ENCODE data around the gene GRK5.

The GRK5 gene

GRCh38 chr10:119245272-119245671 is 37.9 kb downstream of the GRK5 start:
- H3K9me3 ChIP-seq (ENCODE audit: control insufficient read depth in 1 of 2, low read length in 2 of 2) = no peaks in the 10 kb centered on the region
- H3K4me3 ChIP-seq (ENCODE audit: low read depth in 1 of 2, low read length in 2 of 2) = no peak overlapping the region
- peaks cover 5 to 8% of the 10 kb centered on the region in 2 donors for H3K4me1 ChIP-seq (ENCODE audit: control insufficient read depth in 1 of 2, insufficient read depth in 2 of 2, low read length in 2 of 2)
- H3K27me3 ChIP-seq (ENCODE audit: control insufficient read depth in 1 of 2, insufficient read depth in 2 of 2, low read length in 2 of 2) = no peaks in the 10 kb centered on the region
- no peaks in the 10 kb centered on the region for H3K36me3 ChIP-seq (ENCODE audit: control insufficient read depth in 1 of 2, insufficient read depth in 2 of 2, low read length in 2 of 2)
- H3K27ac ChIP-seq (ENCODE audit: low read depth, low read length) = no peak overlapping the region
- no peak overlapping the region for H3K9ac ChIP-seq (ENCODE audit: low read depth in 1 of 2, low read length in 2 of 2)

GRCh38 chr10:119246862-119247549 is 39.6 kb downstream of the GRK5 start:
- no peak overlapping the region for H3K9ac ChIP-seq (ENCODE audit: low read depth in 1 of 2, low read length in 2 of 2)
- peak overlapping the region; percentile 44 for H3K27ac ChIP-seq (ENCODE audit: low read depth, low read length)
- no peaks in the 10 kb centered on the region for H3K27me3 ChIP-seq (ENCODE audit: control insufficient read depth in 1 of 2, insufficient read depth in 2 of 2, low read length in 2 of 2)
- H3K4me1 ChIP-seq (ENCODE audit: control insufficient read depth in 1 of 2, insufficient read depth in 2 of 2, low read length in 2 of 2) = peaks cover 14 to 17% of the 10 kb centered on the region in 2 donors
- no peak overlapping the region for H3K4me3 ChIP-seq (ENCODE audit: low read depth in 1 of 2, low read length in 2 of 2)
- H3K36me3 ChIP-seq (ENCODE audit: control insufficient read depth in 1 of 2, insufficient read depth in 2 of 2, low read length in 2 of 2) = no peaks in the 10 kb centered on the region
- H3K9me3 ChIP-seq (ENCODE audit: control insufficient read depth in 1 of 2, low read length in 2 of 2) = no peaks in the 10 kb centered on the region

GRCh38 chr10:119247550-119247894 is 40.2 kb downstream of the GRK5 start:
- H3K36me3 ChIP-seq (ENCODE audit: control insufficient read depth in 1 of 2, insufficient read depth in 2 of 2, low read length in 2 of 2) = no peaks in the 10 kb centered on the region
- H3K4me1 ChIP-seq (ENCODE audit: control insufficient read depth in 1 of 2, insufficient read depth in 2 of 2, low read length in 2 of 2) = peaks cover 19 to 22% of the 10 kb centered on the region in 2 donors
- no peak overlapping the region for H3K9ac ChIP-seq (ENCODE audit: low read depth in 1 of 2, low read length in 2 of 2)
- no peaks in the 10 kb centered on the region for H3K27me3 ChIP-seq (ENCODE audit: control insufficient read depth in 1 of 2, insufficient read depth in 2 of 2, low read length in 2 of 2)
- H3K9me3 ChIP-seq (ENCODE audit: control insufficient read depth in 1 of 2, low read length in 2 of 2) = no peaks in the 10 kb centered on the region
- no peak overlapping the region for H3K4me3 ChIP-seq (ENCODE audit: low read depth in 1 of 2, low read length in 2 of 2)
- no peak overlapping the region for H3K27ac ChIP-seq (ENCODE audit: low read depth, low read length)

- H3K4me3 ChIP-seq (ENCODE audit: low read depth in 1 of 2, low read length in 2 of 2) = no peak overlapping the region
- H3K27ac ChIP-seq (ENCODE audit: low read depth, low read length) = no peak overlapping the region
- H3K27me3 ChIP-seq (ENCODE audit: control insufficient read depth in 1 of 2, insufficient read depth in 2 of 2, low read length in 2 of 2) = no peaks in the 10 kb centered on the region
- no peak overlapping the region for H3K9ac ChIP-seq (ENCODE audit: low read depth in 1 of 2, low read length in 2 of 2)
- peaks cover 26 to 29% of the 10 kb centered on the region in 2 donors for H3K4me1 ChIP-seq (ENCODE audit: control insufficient read depth in 1 of 2, insufficient read depth in 2 of 2, low read length in 2 of 2)
- H3K9me3 ChIP-seq (ENCODE audit: control insufficient read depth in 1 of 2, low read length in 2 of 2) = no peaks in the 10 kb centered on the region
- no peaks in the 10 kb centered on the region for H3K36me3 ChIP-seq (ENCODE audit: control insufficient read depth in 1 of 2, insufficient read depth in 2 of 2, low read length in 2 of 2)
Measured at GRCh38 chr10:119248184-119248583, 40.8 kb downstream of the GRK5 start.

GRCh38 chr10:119248681-119249080 is 41.3 kb downstream of the GRK5 start:
- Histone ChIP-seq H3K27ac (ENCODE audit: low read depth, low read length) (no peak overlapping the region), H3K4me1 (ENCODE audit: control insufficient read depth in 1 of 2, insufficient read depth in 2 of 2, low read length in 2 of 2) (peaks cover 30 to 31% of the 10 kb centered on the region in 2 donors), H3K36me3 (ENCODE audit: control insufficient read depth in 1 of 2, insufficient read depth in 2 of 2, low read length in 2 of 2) (no peaks in the 10 kb centered on the region), H3K9me3 (ENCODE audit: control insufficient read depth in 1 of 2, low read length in 2 of 2) (no peaks in the 10 kb centered on the region), H3K9ac (ENCODE audit: low read depth in 1 of 2, low read length in 2 of 2) (no peak overlapping the region), H3K27me3 (ENCODE audit: control insufficient read depth in 1 of 2, insufficient read depth in 2 of 2, low read length in 2 of 2) (no peaks in the 10 kb centered on the region), H3K4me3 (ENCODE audit: low read depth in 1 of 2, low read length in 2 of 2) (no peak overlapping the region)

GRCh38 chr10:119250641-119251314 is 43.4 kb downstream of the GRK5 start:
- H3K27me3 ChIP-seq (ENCODE audit: control insufficient read depth in 1 of 2, insufficient read depth in 2 of 2, low read length in 2 of 2) = no peaks in the 10 kb centered on the region
- H3K27ac ChIP-seq (ENCODE audit: low read depth, low read length) = peak overlapping the region; percentile 36
- H3K4me3 ChIP-seq (ENCODE audit: low read depth in 1 of 2, low read length in 2 of 2) = no peak overlapping the region
- H3K9me3 ChIP-seq (ENCODE audit: control insufficient read depth in 1 of 2, low read length in 2 of 2) = no peaks in the 10 kb centered on the region
- H3K36me3 ChIP-seq (ENCODE audit: control insufficient read depth in 1 of 2, insufficient read depth in 2 of 2, low read length in 2 of 2) = no peaks in the 10 kb centered on the region
- peaks cover 35 to 45% of the 10 kb centered on the region in 2 donors for H3K4me1 ChIP-seq (ENCODE audit: control insufficient read depth in 1 of 2, insufficient read depth in 2 of 2, low read length in 2 of 2)
- no peak overlapping the region for H3K9ac ChIP-seq (ENCODE audit: low read depth in 1 of 2, low read length in 2 of 2)

- no peak overlapping the region for H3K4me3 ChIP-seq (ENCODE audit: low read depth in 1 of 2, low read length in 2 of 2)
- H3K9ac ChIP-seq (ENCODE audit: low read depth in 1 of 2, low read length in 2 of 2) = no peak overlapping the region
- H3K9me3 ChIP-seq (ENCODE audit: control insufficient read depth in 1 of 2, low read length in 2 of 2) = no peaks in the 10 kb centered on the region
- peak overlapping the region; percentile 36 for H3K27ac ChIP-seq (ENCODE audit: low read depth, low read length)
- H3K36me3 ChIP-seq (ENCODE audit: control insufficient read depth in 1 of 2, insufficient read depth in 2 of 2, low read length in 2 of 2) = no peaks in the 10 kb centered on the region
- H3K27me3 ChIP-seq (ENCODE audit: control insufficient read depth in 1 of 2, insufficient read depth in 2 of 2, low read length in 2 of 2) = no peaks in the 10 kb centered on the region
- H3K4me1 ChIP-seq (ENCODE audit: control insufficient read depth in 1 of 2, insufficient read depth in 2 of 2, low read length in 2 of 2) = peaks cover 35 to 46% of the 10 kb centered on the region in 2 donors
Measured at GRCh38 chr10:119251315-119251708, 43.9 kb downstream of the GRK5 start.

GRCh38 chr10:119252051-119252465 is 44.7 kb downstream of the GRK5 start:
- peak overlapping the region; percentile 11 for H3K27ac ChIP-seq (ENCODE audit: low read depth, low read length)
- no peak overlapping the region for H3K4me3 ChIP-seq (ENCODE audit: low read depth in 1 of 2, low read length in 2 of 2)
- H3K4me1 ChIP-seq (ENCODE audit: control insufficient read depth in 1 of 2, insufficient read depth in 2 of 2, low read length in 2 of 2) = peaks cover 35 to 40% of the 10 kb centered on the region in 2 donors
- H3K9me3 ChIP-seq (ENCODE audit: control insufficient read depth in 1 of 2, low read length in 2 of 2) = no peaks in the 10 kb centered on the region
- peak overlapping the region in 1 of 2 donors; percentile 0 for H3K9ac ChIP-seq (ENCODE audit: low read depth in 1 of 2, low read length in 2 of 2)
- no peaks in the 10 kb centered on the region for H3K27me3 ChIP-seq (ENCODE audit: control insufficient read depth in 1 of 2, insufficient read depth in 2 of 2, low read length in 2 of 2)
- no peaks in the 10 kb centered on the region for H3K36me3 ChIP-seq (ENCODE audit: control insufficient read depth in 1 of 2, insufficient read depth in 2 of 2, low read length in 2 of 2)

GRCh38 chr10:119252470-119253151 is 45.2 kb downstream of the GRK5 start:
- no peaks in the 10 kb centered on the region for H3K27me3 ChIP-seq (ENCODE audit: control insufficient read depth in 1 of 2, insufficient read depth in 2 of 2, low read length in 2 of 2)
- no peaks in the 10 kb centered on the region for H3K9me3 ChIP-seq (ENCODE audit: control insufficient read depth in 1 of 2, low read length in 2 of 2)

More at GRCh38 chr10:119252470-119253151, 45.2 kb downstream of the GRK5 start:
- Histone ChIP-seq H3K4me3 (ENCODE audit: low read depth in 1 of 2, low read length in 2 of 2) (no peak overlapping the region), H3K4me1 (ENCODE audit: control insufficient read depth in 1 of 2, insufficient read depth in 2 of 2, low read length in 2 of 2) (peaks cover 35 to 40% of the 10 kb centered on the region in 2 donors), H3K36me3 (ENCODE audit: control insufficient read depth in 1 of 2, insufficient read depth in 2 of 2, low read length in 2 of 2) (no peaks in the 10 kb centered on the region), H3K27ac (ENCODE audit: low read depth, low read length) (peak overlapping the region; percentile 58), H3K9ac (ENCODE audit: low read depth in 1 of 2, low read length in 2 of 2) (peak overlapping the region in 1 of 2 donors; percentile 55)
